ENCODE data around the gene STEAP3. TPM values are rescaled to one million over a fixed set of nuclear protein-coding genes. Genes with fewer than 3 reads are reported as not detected.
A peak's percentile ranks its signal among the peaks of the same experiment; 100 is the strongest.

Gene STEAP3
- total RNA-seq, 6 experiments from 2014 or later, result 118 to 165 (median 131) TPM

DNA sequence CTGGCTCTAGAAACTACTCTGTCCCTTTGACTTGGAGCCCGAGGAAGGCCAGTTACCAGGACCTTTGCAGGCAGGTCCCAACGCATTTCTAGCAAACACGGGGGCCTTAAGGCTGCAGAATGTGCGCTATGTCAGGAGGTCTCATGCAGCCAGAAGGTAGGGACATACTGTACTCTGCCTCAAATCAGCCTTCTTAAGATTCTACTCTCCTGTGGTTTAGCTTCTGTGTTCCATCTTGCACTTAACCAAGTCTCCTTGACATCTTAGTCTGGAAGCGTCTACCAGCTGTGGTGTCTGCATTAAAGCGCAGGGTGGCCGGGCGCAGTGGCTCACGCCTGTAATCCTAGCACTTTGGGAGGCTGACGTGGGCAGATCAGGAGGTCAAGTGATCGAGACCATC, 65.5 kb downstream of the STEAP3 start:
- Histone ChIP-seq H3K4me1 (peaks cover 0 to 21% (median under 1%) of the 10 kb centered on the region in 4 donors), H3K4me3 (no peak overlapping the region), H3K36me3 (no peaks in the 10 kb centered on the region), H3K9me3 (no peaks in the 10 kb centered on the region), H3K27ac (no peak overlapping the region), H3K27me3 (no peaks in the 10 kb centered on the region)
- 82% methylated on average over 7 of the region's 11 CpGs for WGBS (ENCODE audit: insufficient coverage, low coverage, low lambda C conversion rate, missing lambda C conversion rate)
- TF ChIP-seq POLR2A (IDR thresholded peaks at IDR 0.05), result no peak
- TF ChIP-seq, protein P1, sequence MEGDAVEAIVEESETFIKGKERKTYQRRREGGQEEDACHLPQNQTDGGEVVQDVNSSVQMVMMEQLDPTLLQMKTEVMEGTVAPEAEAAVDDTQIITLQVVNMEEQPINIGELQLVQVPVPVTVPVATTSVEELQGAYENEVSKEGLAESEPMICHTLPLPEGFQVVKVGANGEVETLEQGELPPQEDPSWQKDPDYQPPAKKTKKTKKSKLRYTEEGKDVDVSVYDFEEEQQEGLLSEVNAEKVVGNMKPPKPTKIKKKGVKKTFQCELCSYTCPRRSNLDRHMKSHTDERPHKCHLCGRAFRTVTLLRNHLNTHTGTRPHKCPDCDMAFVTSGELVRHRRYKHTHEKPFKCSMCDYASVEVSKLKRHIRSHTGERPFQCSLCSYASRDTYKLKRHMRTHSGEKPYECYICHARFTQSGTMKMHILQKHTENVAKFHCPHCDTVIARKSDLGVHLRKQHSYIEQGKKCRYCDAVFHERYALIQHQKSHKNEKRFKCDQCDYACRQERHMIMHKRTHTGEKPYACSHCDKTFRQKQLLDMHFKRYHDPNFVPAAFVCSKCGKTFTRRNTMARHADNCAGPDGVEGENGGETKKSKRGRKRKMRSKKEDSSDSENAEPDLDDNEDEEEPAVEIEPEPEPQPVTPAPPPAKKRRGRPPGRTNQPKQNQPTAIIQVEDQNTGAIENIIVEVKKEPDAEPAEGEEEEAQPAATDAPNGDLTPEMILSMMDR (IDR thresholded peaks at IDR 0.05), result no peak
- intact Hi-C loops (cut with DNase I), result no loop called here
- no peak for ATAC-seq
- DNase-seq, result no peak

DNA sequence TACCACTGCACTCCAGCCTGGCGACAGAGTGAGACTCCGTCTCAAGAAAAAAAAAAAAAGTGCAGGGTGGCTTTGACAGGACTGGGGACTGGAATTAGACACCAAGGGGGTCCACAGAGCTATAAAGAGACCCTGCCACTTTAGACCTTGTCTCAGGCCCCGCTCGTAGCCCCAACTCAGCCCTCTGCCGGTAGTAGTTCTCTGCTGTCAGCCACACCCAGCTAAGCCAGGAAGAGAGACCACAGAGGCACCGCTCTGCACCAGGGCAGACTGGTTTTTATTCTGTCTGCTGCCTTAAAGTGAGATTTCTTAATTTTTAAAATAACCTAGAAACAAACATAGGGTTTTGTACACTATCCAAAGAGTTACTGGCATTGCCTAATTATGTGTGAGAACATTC, 66.0 kb downstream of the STEAP3 start:
- intact Hi-C loops (cut with DNase I), result loop anchor here in 1 of 2 donors (5.0 kb wide), 1 partner anchor 277 kb away; no protein-coding TSS in a partner anchor
- no peak for DNase-seq
- WGBS (ENCODE audit: insufficient coverage, low coverage, low lambda C conversion rate, missing lambda C conversion rate), result 98% methylated on average over 5 of the region's 6 CpGs
- TF ChIP-seq, protein P1 (IDR thresholded peaks at IDR 0.05), result no peak
- no peak for TF ChIP-seq POLR2A (IDR thresholded peaks at IDR 0.05)
- no peaks in the 10 kb centered on the region for H3K36me3 ChIP-seq
- no peak for ATAC-seq
- no peak overlapping the region for H3K27ac ChIP-seq
- H3K4me1 ChIP-seq, result peaks cover 0 to 19% (median 0%) of the 10 kb centered on the region in 4 donors
- H3K4me3 ChIP-seq, result no peak overlapping the region
- H3K9me3 ChIP-seq, result no peaks in the 10 kb centered on the region
- no peaks in the 10 kb centered on the region for H3K27me3 ChIP-seq

DNA sequence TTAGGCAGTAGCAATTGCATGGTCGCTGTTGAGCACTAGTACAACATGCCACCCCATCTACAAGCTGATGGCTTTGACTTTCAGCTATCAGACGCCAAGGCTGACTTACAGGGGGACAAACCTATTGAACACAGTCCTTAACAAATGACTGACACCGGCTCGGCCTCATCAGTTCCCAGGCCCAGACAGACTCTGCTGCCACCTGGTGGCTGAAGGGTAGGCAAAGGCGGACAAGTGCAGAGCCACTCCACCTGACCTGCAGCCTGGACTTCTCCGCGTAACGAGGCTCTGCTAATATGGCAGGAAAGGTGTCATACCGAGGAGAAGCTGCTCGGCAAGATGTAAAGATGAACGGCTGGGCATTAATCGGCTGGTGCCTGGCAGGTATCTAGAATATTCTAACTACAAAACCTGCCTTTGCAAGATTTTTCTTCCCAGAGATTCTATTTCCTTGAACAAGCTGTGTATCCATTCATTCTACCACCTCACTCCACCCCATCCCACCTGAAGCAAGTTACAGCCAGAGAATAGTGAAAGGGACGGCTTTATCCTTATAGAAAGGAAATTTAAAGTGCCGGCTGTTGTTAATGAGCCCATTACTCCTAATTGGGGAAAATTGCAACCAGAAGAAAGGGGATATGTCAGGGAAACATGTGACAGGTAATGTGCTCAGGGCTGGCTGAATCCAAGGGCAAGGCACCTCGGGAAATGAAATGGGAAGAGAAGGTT, 67.4 kb downstream of the STEAP3 start:
- whole genome bisulfite sequencing (ENCODE audit: insufficient coverage, low coverage, low lambda C conversion rate, missing lambda C conversion rate), result 21% methylated on average over 9 of the region's 15 CpGs
- no peak overlapping the region for H3K4me3 ChIP-seq
- DNase-seq, result peak; percentile 78 to 84 (median 80)
- no peak overlapping the region for H3K27ac ChIP-seq
- H3K36me3 ChIP-seq, result no peaks in the 10 kb centered on the region
- no peaks in the 10 kb centered on the region for H3K27me3 ChIP-seq
- no peaks in the 10 kb centered on the region for H3K9me3 ChIP-seq
- intact Hi-C loops (cut with DNase I), result loop anchor here in 1 of 2 donors (5.0 kb wide), 1 partner anchor 279 kb away; no protein-coding TSS in a partner anchor
- peaks cover 0 to 19% (median 0%) of the 10 kb centered on the region in 4 donors for H3K4me1 ChIP-seq
- ATAC-seq, result peak; percentile 94 to 96 (median 96)
- no peak for TF ChIP-seq POLR2A (IDR thresholded peaks at IDR 0.05)
- TF ChIP-seq, protein P1 (IDR thresholded peaks at IDR 0.05), result peak; percentile 78 to 90 (median 84)

DNA sequence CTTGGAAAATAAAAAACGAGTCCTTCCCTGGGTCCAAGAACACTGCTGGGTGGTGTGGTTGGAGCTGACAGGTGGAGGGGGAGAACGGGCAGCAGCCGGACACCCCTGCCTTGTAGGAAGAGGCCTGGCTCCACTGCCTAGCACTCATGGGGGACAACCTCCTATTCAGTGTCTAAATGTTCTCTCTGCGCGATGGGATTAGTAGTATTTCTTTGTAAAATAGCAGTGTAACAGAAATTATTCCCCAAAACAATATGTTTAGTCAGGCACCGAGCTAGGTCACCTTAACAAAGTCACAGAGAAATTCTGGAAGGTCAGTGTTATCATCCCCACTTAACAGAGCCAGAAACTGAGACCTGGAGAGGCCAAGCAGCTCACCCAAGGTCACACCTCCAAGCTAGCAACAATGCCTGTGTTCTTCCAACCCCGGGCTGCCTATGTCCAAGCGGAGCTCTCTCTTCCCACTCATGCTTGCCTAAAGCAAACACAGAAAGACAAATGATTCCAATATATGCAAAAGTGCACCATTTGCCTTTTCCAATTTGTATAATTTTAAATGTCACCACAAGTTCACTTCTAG, 68.0 kb downstream of the STEAP3 start:
- no peak overlapping the region for H3K27ac ChIP-seq
- WGBS (ENCODE audit: insufficient coverage, low coverage, low lambda C conversion rate, missing lambda C conversion rate), result 73% methylated on average over 5 of the region's 8 CpGs
- H3K36me3 ChIP-seq, result no peaks in the 10 kb centered on the region
- intact Hi-C loops (cut with DNase I), result loop anchor here in 1 of 2 donors (5.0 kb wide), 1 partner anchor 279 kb away; no protein-coding TSS in a partner anchor
- no peak for TF ChIP-seq POLR2A (IDR thresholded peaks at IDR 0.05)
- TF ChIP-seq, protein P1 (IDR thresholded peaks at IDR 0.05), result no peak
- no peaks in the 10 kb centered on the region for H3K9me3 ChIP-seq
- H3K4me1 ChIP-seq, result peaks cover 0 to 19% (median 0%) of the 10 kb centered on the region in 4 donors
- DNase-seq (no peak), ATAC-seq (peak; percentile 42 to 68 (median 50))
- H3K4me3 ChIP-seq, result no peak overlapping the region
- H3K27me3 ChIP-seq, result no peaks in the 10 kb centered on the region

All from right lobe of liver (tissue), 6 donors.